GM23248 (cell line): ENCODE results near the gene NME2.

Experiments
- EZH2 ChIP-seq: fragments of 200-600 bp; sonication (generic); IDR thresholded peaks from 2 replicates; pipeline ENCODE4 v1.6.1; 2018; ENCODE audit warnings: antibody characterized with exemption, mild to moderate bottlenecking; ENCODE audit not compliant: insufficient read depth, poor library complexity, severe bottlenecking
- EZH2phosphoT487 ChIP-seq: fragments of 200-600 bp; sonication (generic); IDR thresholded peaks from 2 replicates; pipeline ENCODE4 v1.6.1; 2018; ENCODE audit warnings: antibody characterized with exemption, moderate library complexity, mild to moderate bottlenecking, low read depth; ENCODE audit not compliant: insufficient read depth

GRCh38 chr17:51185763-51186332 is 19.6 kb downstream of the NME2 start:
- TF ChIP-seq EZH2phosphoT487 (no peak), EZH2 (no peak)
